Natural killer cell treated with Interleukin-12 subunit alpha and Interleukin-12 subunit beta and Interleukin-15 and Interleukin-18, amount 100 ng/mL, for 72 hours (primary cell): ENCODE measurements around the gene NFYA. TPM values are rescaled to one million over a fixed set of nuclear protein-coding genes. Genes with fewer than 3 reads are reported as not detected.

ENCODE experiments used
- ATAC-seq, 2 donors: fragments of 150-1000 bp; cut with Tn5 transposase in 1 of 2; sonication (Bioruptor Pico), chemical (Tn5 transposase) in 1 of 2; 2 replicates each; pipeline ENCODE4 v1.10.0; 2021
- DNase-seq: peaks from one replicate; pipeline ENCODE4 v3.0.0; 2022; ENCODE audit warnings: low spot score
- H3K27ac Mint-ChIP-seq, 2 donors: 1 replicate in 1 of 2; 2 replicates in 1 of 2; pipeline ENCODE4 v1.8.0; 2022; ENCODE audit warnings: mixed read lengths in 2 of 2, mild to moderate bottlenecking in 1 of 2, moderate library complexity in 1 of 2
- H3K27me3 Mint-ChIP-seq, 2 donors: 1 replicate in 1 of 2; 2 replicates in 1 of 2; pipeline ENCODE4 v1.8.0; 2022; ENCODE audit warnings: mixed read lengths in 2 of 2
- H3K36me3 Mint-ChIP-seq: one replicate; pipeline ENCODE4 v1.8.0; 2022; ENCODE audit warnings: mixed read lengths
- H3K4me1 Mint-ChIP-seq, 2 donors: 1 replicate in 1 of 2; 2 replicates in 1 of 2; pipeline ENCODE4 v1.8.0; 2022; ENCODE audit warnings: low read depth in 2 of 2, mixed read lengths in 2 of 2, mild to moderate bottlenecking in 1 of 2
- H3K4me3 Mint-ChIP-seq: one replicate; pipeline ENCODE4 v1.8.0; 2022; ENCODE audit warnings: mixed read lengths
- H3K9me3 Mint-ChIP-seq: 2 replicates; pipeline ENCODE4 v1.8.0; 2022; ENCODE audit warnings: mixed read lengths
- total RNA-seq, 2 donors: library from RNA; stranded (reverse); gene quantifications; one replicate each; pipeline ENCODE4 v1.2.3, GENCODE V29; 2022

Gene NFYA
- total RNA-seq, 2 donors from 2014 or later = 21.6 to 27.7 TPM

- ATAC-seq = no peak
- peak overlapping the region; percentile 32 to 74 for H3K27ac Mint-ChIP-seq
- H3K9me3 Mint-ChIP-seq = no peaks in the 10 kb centered on the region
- peak overlapping the region; percentile 16 for H3K4me3 Mint-ChIP-seq
- peaks cover 6% of the 10 kb centered on the region for H3K36me3 Mint-ChIP-seq
- H3K27me3 Mint-ChIP-seq = no peaks in the 10 kb centered on the region
- peaks cover 11 to 13% of the 10 kb centered on the region in 2 donors for H3K4me1 Mint-ChIP-seq
- DNase-seq = no peak
Measured at GRCh38 chr6:41051873-41052272, 20.9 kb upstream of the NFYA start.

GRCh38 chr6:41053041-41053440 is 19.7 kb upstream of the NFYA start, which contains the start of gene APOBEC2:
TSS of gene APOBEC2 (plus strand) at chr6:41053202. CDS start at chr6:41053348, 146 bp downstream.
- Mint-ChIP-seq H3K36me3 (peaks cover 6% of the 10 kb centered on the region), H3K27ac (peak within 1 kb of the TSS; percentile 32 to 74), H3K4me3 (peak within 1 kb of the TSS; percentile 16), H3K9me3 (no peaks in the 10 kb centered on the region), H3K4me1 (peaks cover 14 to 18% of the 10 kb centered on the region in 2 donors), H3K27me3 (no peaks in the 10 kb centered on the region)
- DNase-seq (no peak), ATAC-seq (no peak)

GRCh38 chr6:41054511-41054910 is 18.3 kb upstream of the NFYA start:
- Mint-ChIP-seq H3K4me1 (peaks cover 20 to 25% of the 10 kb centered on the region in 2 donors), H3K9me3 (no peaks in the 10 kb centered on the region), H3K27ac (no peak overlapping the region), H3K27me3 (no peaks in the 10 kb centered on the region), H3K36me3 (peaks cover 6% of the 10 kb centered on the region), H3K4me3 (no peak overlapping the region)
- DNase-seq (no peak), ATAC-seq (no peak)

GRCh38 chr6:41055149-41055548 is 17.6 kb upstream of the NFYA start:
- no peak overlapping the region for H3K4me3 Mint-ChIP-seq
- H3K27me3 Mint-ChIP-seq = no peaks in the 10 kb centered on the region
- H3K9me3 Mint-ChIP-seq = no peaks in the 10 kb centered on the region
- H3K4me1 Mint-ChIP-seq = peaks cover 22 to 25% of the 10 kb centered on the region in 2 donors
- DNase-seq = no peak
- no peak overlapping the region for H3K27ac Mint-ChIP-seq
- no peak for ATAC-seq
- H3K36me3 Mint-ChIP-seq = peaks cover 9% of the 10 kb centered on the region

- peaks cover 8% of the 10 kb centered on the region for H3K36me3 Mint-ChIP-seq
- H3K4me3 Mint-ChIP-seq = no peak overlapping the region
- H3K27me3 Mint-ChIP-seq = no peaks in the 10 kb centered on the region
- no peak overlapping the region for H3K27ac Mint-ChIP-seq
- ATAC-seq (no peak), DNase-seq (no peak)
- H3K4me1 Mint-ChIP-seq = peaks cover 19 to 21% of the 10 kb centered on the region in 2 donors
- H3K9me3 Mint-ChIP-seq = no peaks in the 10 kb centered on the region
Measured at GRCh38 chr6:41056768-41057490, 15.8 kb upstream of the NFYA start.

GRCh38 chr6:41058783-41059181 is 14.0 kb upstream of the NFYA start:
- no peak for DNase-seq
- no peak for ATAC-seq
- H3K27ac Mint-ChIP-seq = peak overlapping the region; percentile 58 to 68
- no peaks in the 10 kb centered on the region for H3K9me3 Mint-ChIP-seq
- no peaks in the 10 kb centered on the region for H3K27me3 Mint-ChIP-seq
- no peak overlapping the region for H3K4me3 Mint-ChIP-seq
- peaks cover 9% of the 10 kb centered on the region for H3K36me3 Mint-ChIP-seq
- H3K4me1 Mint-ChIP-seq = peaks cover 12% of the 10 kb centered on the region in 2 donors

GRCh38 chr6:41059556-41059955 is 13.2 kb upstream of the NFYA start:
- DNase-seq = no peak
- Mint-ChIP-seq H3K4me3 (no peak overlapping the region), H3K27me3 (no peaks in the 10 kb centered on the region), H3K27ac (peak overlapping the region in 1 of 2 donors; percentile 68), H3K36me3 (peaks cover 9% of the 10 kb centered on the region), H3K9me3 (no peaks in the 10 kb centered on the region), H3K4me1 (peaks cover 12% of the 10 kb centered on the region in 2 donors)
- no peak for ATAC-seq

GRCh38 chr6:41061196-41061726 is 11.5 kb upstream of the NFYA start:
- Mint-ChIP-seq H3K27ac (no peak overlapping the region), H3K27me3 (no peaks in the 10 kb centered on the region), H3K36me3 (peaks cover 9% of the 10 kb centered on the region), H3K4me3 (no peak overlapping the region), H3K9me3 (no peaks in the 10 kb centered on the region), H3K4me1 (peaks cover 12% of the 10 kb centered on the region in 2 donors)
- DNase-seq (no peak), ATAC-seq (no peak)

GRCh38 chr6:41062056-41062455 is 10.7 kb upstream of the NFYA start:
- H3K36me3 Mint-ChIP-seq = peaks cover 15% of the 10 kb centered on the region
- H3K27ac Mint-ChIP-seq = no peak overlapping the region
- ATAC-seq (no peak), DNase-seq (no peak)
- H3K4me3 Mint-ChIP-seq = no peak overlapping the region
- no peaks in the 10 kb centered on the region for H3K9me3 Mint-ChIP-seq
- peaks cover 16 to 17% of the 10 kb centered on the region in 2 donors for H3K4me1 Mint-ChIP-seq
- H3K27me3 Mint-ChIP-seq = no peaks in the 10 kb centered on the region

GRCh38 chr6:41063884-41064285 is 8.9 kb upstream of the NFYA start:
- H3K4me1 Mint-ChIP-seq = peaks cover 7 to 17% of the 10 kb centered on the region in 2 donors
- no peak for ATAC-seq
- DNase-seq = no peak
- no peaks in the 10 kb centered on the region for H3K9me3 Mint-ChIP-seq
- H3K27ac Mint-ChIP-seq = no peak overlapping the region
- peaks cover 25% of the 10 kb centered on the region for H3K36me3 Mint-ChIP-seq
- H3K4me3 Mint-ChIP-seq = no peak overlapping the region
- H3K27me3 Mint-ChIP-seq = no peaks in the 10 kb centered on the region

- Mint-ChIP-seq H3K9me3 (no peaks in the 10 kb centered on the region), H3K4me3 (no peak overlapping the region), H3K4me1 (peaks cover 7 to 17% of the 10 kb centered on the region in 2 donors), H3K27me3 (no peaks in the 10 kb centered on the region), H3K27ac (no peak overlapping the region), H3K36me3 (peaks cover 33% of the 10 kb centered on the region)
- no peak for ATAC-seq
- no peak for DNase-seq
Measured at GRCh38 chr6:41064841-41065240, 7.9 kb upstream of the NFYA start.

GRCh38 chr6:41065550-41066026 is 7.2 kb upstream of the NFYA start:
- Mint-ChIP-seq H3K4me3 (no peak overlapping the region), H3K27me3 (no peaks in the 10 kb centered on the region), H3K4me1 (peaks cover 5 to 21% of the 10 kb centered on the region in 2 donors), H3K9me3 (no peaks in the 10 kb centered on the region), H3K36me3 (peaks cover 28% of the 10 kb centered on the region), H3K27ac (no peak overlapping the region)
- DNase-seq (no peak), ATAC-seq (no peak)

- peaks cover 28% of the 10 kb centered on the region for H3K36me3 Mint-ChIP-seq
Measured at GRCh38 chr6:41066867-41067304, 5.9 kb upstream of the NFYA start.

GRCh38 chr6:41071501-41071922 is 1.3 kb upstream of the NFYA start:
- Mint-ChIP-seq H3K27ac (peak overlapping the region; percentile 98), H3K4me1 (peaks cover 28 to 56% of the 10 kb centered on the region in 2 donors), H3K36me3 (peaks cover 30% of the 10 kb centered on the region), H3K27me3 (no peaks in the 10 kb centered on the region), H3K9me3 (no peaks in the 10 kb centered on the region), H3K4me3 (peak overlapping the region; percentile 90)
- no peak for DNase-seq
- no peak for ATAC-seq

More at GRCh38 chr6:41066867-41067304, 5.9 kb upstream of the NFYA start:
- no peaks in the 10 kb centered on the region for H3K9me3 Mint-ChIP-seq
- peaks cover 5 to 32% of the 10 kb centered on the region in 2 donors for H3K4me1 Mint-ChIP-seq
- DNase-seq (no peak), ATAC-seq (no peak)
- no peaks in the 10 kb centered on the region for H3K27me3 Mint-ChIP-seq
- no peak overlapping the region for H3K4me3 Mint-ChIP-seq
- H3K27ac Mint-ChIP-seq = no peak overlapping the region
